Ramos (cell line): Measurements from ENCODE around the gene BEST4.
"Not testable (repeated sequence)": the region's sequence is repeated elsewhere in the genome, so short reads cannot be mapped to it uniquely, and the experiment has no call there.

Experiments used
- in situ Hi-C: fragments of 300-500 bp; cut with MboI; formaldehyde crosslinking; loops from one replicate; pipeline ENCODE4 v1.14.3; 2022; ENCODE audit warnings: low sequenced_read_pairs; ENCODE audit not compliant: unreplicated experiment

Gene BEST4

DNA sequence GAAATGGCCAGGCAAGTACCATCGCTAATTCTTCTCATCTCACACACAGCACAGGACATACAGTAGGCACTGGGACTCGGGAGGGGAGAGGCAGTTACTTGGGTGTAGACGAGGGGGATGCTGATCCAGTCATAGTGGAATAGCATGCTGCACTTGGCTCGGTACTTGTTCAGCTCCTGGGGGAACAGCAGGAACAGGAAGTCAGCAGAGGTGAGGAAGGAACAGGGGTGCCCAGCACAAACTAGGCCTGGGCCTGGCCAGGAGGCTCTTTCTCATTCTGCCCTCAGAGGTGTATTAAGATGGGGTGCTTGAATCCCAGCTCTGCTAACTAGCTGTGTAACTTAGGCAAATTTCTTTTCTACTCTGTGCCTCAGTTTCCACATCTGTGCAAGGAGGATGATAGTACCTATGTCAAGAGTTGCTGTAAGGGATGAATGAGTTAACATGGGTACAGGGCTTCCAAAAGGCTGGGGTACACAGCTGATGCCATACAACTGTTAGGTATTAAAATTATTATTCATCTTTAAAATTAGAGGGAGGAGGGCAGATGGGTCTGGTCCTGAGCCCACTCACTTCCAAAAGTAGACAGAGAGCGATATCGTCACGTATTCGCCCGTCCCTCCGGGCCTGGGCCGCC, 2.4 kb downstream of the BEST4 start:
- in situ Hi-C loops: no loop called here

DNA sequence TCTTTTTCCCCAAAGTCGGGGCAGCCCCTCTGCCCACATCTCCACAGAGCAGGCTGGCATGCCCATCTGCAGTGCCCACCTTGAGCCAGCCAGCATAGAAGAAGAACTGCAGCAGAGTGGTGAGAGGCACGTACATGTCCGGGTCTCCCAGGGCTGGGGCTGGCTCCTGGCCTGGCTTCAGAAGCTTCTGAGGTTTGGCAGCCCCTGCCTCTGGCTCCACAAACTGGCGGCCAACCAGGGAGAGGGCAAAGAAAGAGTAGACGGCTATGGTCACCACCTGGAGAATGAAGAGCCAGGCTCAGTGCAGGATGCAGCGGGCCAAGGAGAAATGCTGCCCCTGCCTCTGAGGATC, 3.0 kb downstream of the BEST4 start:
- in situ Hi-C loops: no loop called here

DNA sequence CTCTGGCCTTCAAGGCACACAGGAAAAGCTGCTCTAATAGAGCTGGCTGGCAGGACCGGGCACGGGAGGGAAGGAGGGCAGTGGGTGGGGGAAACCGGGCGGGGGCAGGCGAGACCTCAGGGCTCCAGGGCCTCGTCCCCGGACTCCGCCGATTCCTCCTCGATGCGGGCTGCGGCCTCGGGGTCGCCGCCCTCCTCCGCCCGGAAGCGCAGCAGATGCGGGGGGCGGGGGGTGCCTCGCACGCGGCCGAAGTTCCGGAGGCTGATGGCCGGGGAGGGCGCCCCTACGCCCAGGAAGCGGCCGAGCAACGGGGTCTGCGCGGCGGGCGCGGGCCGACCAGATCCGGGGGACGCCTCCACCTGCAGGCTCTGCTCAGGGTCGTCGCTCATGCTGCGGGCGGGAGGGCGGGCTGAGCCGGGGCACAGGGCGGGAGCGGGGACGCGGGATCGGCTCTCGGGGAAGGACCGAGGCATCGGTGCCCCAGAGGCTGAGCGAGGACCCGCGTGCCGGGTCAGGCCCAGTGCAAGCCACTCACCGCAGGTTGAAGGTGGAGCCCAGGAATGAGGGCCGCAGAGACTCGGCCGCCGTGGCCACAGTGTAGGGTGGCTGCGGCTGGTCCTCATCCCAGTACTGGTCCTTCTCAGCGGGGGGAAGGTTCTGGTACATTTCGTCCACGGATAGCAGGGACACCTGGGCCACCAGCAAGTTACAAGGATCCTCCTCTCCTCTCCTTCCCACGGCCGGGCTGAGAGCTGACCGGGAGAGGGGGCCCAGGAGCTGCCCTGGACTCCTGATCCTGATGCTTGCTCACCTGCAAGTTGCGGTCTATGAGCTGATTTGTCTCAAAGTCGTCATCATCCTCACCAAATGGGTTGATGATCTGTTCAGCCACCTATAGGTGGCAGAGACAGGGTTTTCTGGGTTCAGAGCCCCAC, 3.6 kb downstream of the BEST4 start:
- in situ Hi-C loops: no loop called here

DNA sequence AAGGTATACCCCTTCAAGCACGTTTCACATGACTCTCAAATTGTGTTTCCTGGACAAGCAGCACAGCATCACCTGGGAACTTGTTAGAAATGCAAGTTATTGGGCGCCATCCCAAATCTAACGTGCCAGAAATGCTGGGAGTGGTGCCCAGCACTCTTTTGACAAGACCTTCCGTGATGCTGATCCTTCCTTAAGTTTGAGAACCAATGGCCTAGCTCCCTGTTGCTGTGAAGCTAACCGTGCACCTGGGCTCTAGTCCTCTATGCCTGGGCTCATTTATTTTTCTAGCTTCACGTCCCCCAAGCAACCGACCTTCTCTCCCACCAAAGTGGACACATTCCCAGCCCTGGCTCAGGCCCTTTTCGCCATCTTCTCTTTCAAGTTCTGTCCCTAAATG, 4.3 kb downstream of the BEST4 start:
- in situ Hi-C loops: no loop called here

DNA sequence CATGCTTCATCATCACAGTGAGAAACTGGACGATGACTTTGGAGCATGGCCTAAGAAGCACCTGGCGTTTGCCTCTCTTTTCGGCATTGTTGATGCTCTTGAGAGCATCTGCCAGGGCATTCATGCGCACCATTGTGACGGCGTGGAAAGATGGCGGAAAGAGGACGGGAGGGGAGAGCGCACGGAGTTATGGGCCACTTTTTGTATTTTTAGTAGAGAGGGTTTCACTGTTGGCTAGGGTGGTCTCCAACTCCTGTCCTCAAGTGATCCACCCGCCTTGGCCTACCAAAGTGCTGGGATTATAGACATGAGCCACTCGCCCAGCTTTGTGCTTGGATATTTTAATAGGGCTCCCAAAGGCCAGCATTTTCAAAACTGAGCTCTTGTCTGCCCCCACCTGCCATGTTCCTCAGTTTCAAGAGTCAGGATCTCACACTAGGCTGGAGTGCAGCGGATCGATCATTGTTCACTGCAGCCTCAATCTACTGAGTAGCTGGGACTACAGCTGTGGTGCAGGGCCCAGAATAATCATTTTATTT, 7.3 kb downstream of the BEST4 start:
- in situ Hi-C loops: no loop called here

DNA sequence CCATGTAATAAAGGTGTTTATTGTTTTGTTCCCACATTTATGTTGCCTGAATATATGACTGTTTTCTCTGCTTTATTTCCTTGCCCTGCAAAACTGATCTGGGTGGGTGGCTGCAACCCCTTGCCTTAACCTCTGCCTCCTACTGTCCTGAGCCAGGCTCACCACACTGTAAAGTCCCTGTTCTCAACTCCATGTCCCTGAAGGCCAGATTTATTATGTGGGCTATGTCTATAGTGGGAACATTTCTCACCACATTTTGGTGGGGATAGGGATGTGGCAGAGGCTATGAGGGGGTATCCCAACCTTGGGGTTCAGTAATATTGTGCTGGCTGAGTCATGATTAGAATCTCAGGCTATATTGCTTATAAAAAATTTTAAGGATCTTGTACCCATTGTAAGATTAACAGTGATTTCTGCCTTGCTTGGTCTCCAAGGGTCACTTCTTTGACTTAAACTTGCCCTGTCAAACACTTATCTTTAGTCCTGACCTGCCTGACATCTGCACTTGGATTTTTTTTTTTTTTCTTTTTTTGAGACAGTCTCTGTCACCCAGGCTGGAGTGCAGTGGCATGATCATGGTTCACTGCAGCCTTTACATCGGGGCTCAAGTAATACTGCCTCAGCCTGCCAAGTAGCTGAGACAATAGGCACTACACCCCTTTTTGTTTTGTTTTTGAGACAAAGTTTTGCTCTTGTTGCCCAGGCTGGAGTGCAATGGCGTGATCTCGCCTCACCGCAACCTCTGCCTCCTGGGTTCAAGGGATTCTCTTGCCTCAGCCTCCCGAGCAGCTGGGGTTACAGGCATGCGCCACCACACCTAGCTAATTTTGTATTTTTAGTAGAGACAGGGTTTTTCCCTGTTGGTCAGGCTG, 9.0 kb downstream of the BEST4 start:
- in situ Hi-C loops: no loop called here

DNA sequence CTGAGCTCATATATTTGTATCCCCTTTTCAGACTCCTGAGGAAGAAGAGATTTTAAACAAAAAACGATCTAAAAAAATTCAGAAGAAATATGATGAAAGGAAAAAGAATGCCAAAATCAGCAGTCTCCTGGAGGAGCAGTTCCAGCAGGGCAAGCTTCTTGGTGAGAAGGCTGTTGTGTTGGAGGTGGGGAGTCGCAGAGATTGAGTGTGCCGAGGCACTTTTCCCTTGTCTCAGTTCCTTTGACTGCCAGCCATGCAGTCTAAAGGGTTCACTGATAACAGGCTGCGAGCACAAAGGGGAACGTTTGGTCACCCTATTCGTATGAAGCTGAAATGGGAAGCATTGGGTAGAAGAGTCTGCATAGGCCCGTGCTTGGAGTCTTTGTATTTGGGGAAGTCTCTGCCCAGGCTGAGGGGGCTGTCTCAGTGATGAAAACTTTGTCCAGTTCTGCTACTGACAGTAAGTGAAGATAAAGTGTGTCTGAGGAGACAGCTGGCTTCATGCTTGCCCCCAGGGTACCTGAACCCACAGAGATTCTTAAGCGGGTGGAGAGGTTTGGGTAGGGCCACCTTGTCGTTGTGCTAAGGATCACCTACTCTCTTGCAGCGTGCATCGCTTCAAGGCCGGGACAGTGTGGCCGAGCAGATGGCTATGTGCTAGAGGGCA, 9.9 kb downstream of the BEST4 start:
- in situ Hi-C loops: no loop called here

DNA sequence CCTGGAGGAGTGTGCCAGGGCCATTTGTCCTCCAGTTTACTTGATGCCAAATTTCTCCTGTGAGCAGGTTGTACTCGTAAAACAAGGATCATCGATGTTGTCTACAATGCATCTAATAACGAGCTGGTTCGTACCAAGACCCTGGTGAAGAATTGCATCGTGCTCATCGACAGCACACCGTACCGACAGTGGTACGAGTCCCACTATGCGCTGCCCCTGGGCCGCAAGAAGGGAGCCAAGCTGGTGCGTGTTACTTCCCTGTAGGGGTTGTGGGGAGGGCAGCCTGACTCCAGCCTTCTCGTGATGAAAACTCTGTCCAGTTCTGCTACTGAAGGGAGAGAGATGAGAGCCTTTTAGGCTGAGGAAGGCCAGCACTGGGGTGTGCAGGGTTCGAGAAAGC, 10.4 kb downstream of the BEST4 start:
- in situ Hi-C loops: no loop called here

DNA sequence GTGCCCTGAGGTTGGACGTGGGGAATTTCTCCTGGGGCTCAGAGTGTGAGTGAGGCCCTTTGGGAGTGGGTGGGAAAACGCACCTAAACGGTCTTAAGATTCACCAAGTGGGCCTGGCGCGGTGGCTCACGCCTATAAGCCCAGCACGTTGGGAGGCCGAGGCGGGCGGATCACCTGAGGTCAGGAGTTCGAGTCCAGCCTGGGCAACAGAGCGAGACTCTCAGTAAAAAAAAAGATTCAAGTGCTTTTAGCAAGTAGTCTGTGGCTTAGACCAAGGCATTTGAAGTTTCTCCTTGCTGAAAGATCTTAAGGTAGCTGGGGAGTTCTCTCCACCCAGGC, 11.3 kb downstream of the BEST4 start:
- in situ Hi-C loops: no loop called here

DNA sequence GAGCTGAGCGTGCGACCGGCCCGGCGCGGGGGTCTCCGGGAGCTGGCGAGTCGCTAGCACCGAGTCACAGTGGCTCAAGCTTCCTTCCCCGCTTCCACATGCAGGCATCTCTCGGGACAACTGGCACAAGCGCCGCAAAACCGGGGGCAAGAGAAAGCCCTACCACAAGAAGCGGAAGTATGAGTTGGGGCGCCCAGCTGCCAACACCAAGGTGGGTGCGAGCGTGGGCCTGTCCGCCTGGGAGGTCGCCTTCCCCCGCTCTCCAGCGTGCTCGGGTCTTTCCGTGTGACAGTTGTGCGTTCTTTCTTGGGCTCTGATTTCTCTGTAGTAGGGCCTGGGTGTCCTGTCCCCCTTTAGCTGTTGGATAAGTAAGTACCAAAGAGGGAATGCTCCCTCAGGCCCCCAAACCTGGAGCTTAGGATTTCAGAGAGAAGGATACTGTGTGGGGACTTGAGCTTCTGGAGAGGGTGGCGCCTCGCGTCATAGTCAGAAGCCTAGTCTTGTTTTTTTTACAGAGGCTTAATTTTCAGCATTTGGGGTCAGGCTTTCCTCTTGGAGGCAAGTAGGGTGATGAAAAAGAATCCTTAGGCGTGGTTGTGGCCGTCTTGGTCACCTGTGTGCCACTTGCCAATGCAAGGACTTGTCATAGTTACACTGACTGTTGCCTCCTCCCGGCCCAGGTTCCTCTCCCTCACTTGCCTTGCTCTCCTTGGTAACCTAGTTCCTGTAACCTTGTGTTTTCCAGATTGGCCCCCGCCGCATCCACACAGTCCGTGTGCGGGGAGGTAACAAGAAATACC, 11.8 kb downstream of the BEST4 start:
- in situ Hi-C loops: no loop called here

DNA sequence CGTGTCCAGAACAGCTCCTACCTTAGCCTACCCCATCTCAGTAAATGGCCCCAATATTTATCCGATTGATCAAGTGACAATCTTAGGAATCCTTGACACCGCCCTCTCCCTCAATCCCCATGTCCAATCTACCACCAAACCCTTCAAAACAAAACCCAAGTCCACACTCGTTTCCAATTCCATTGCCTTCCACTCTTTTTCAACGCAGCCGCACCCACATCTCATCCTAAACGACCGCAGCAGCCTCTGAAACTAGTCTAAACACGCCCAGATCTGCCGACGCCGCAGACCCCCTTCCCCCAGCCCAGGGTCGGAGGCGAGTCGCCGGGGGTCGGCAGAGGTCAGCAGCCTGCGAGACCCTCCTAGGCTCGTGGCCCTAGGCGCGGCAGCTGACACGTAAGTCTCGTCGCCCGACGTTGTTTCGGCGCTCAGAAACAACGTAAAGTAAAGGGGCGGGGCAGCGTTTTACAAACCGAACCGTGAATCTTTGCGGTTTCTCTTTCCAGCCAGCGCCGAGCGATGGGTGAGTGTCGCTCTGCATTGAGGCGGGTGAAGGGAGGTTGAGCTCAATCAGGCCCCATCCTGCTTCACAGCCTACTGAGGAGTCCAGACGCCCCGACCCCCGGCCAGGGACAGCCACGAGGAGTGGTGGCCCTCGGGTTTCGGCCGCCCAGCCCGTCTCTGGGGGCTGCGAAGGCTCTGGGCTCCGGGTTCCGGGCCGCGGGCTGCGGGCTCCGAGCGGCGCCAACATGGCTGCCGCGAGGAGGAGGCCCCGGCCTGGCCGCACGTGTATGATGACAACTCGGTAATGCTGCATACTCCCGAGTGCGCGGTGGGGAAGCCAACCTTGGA, 12.7 kb downstream of the BEST4 start, which contains the start of gene RPS8:
Gene RPS8 (plus strand): TSS at position 463 of the 852 bp plus-strand sequence. CDS start 57 bp downstream, at position 520.
- in situ Hi-C loops: no loop called here

DNA sequence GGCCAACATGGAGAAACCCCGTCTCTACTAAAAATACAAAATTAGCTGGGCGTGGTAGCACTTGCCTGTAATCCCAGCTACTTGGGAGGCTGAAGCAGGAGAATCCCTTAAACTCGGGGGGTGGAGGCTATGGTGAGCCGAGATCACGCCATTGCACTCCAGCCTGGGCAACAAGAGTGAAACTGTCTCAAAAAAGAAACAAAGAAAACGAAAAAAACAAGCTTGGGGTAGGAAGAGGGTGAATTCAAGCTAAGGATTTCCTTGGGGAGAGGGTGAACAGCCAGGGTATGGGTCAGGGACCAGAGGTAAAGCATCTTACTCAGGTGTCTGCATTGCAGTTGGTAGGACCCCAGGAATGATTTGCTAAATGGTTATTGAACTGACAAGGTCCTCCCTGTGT, 21.5 kb downstream of the BEST4 start:
- in situ Hi-C loops: not testable (repeated sequence)

DNA sequence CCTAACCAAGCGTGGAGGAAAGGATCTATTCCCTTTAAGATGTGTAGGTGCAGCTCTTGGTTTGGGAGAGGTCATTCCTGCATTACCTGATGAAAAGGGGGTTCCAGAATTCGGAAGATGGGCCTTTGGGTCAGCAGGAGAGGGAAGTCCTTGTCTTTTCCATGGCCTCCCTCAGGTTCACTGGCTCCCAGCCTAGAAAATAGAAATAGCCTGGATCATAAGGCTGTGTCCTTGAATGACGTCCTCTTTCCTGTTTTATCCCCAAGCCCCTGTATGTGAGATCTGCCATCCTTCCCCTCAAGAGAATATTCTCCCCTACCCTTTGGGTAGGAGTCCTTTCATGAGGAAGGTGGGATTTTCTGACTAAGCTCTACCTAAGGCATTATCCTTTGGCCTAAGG, 27.1 kb downstream of the BEST4 start:
- in situ Hi-C loops: no loop called here

DNA sequence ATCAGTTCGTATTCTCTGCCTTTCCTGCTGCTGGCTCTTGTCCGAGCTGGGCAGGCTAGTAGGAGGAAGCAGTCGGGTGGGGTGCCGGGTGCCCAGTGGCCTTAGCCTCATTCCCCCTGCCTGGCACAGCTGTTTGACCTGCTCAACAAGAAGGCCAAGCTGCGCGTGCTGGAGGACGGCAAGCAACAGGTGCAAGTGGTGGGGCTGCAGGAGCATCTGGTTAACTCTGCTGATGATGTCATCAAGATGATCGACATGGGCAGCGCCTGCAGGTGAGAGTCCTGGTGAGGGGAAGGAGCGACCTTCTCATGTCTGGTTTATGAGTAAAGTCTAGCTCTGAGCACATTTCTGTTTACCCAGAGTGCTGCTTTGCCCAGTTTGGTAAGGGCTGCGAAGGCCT, 28.9 kb downstream of the BEST4 start:
- in situ Hi-C loops: no loop called here

DNA sequence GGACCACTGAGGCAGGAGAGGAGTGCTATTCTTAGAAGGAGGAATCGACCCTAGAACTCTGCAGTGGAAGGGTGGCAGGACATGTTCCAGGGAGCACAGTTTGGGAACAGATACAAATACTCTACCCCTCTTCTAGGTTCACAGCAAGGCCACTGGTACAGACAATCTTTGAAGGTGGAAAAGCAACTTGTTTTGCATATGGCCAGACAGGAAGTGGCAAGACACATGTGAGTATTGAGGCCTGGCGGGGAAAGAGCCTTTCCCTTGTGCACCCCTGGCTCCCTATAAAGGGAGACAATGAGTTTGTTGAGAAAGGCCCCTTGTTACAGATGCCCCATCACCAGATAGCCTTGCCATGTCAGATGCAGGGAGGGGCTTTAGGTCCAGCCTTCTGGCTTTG, 30.6 kb downstream of the BEST4 start:
- in situ Hi-C loops: no loop called here

DNA sequence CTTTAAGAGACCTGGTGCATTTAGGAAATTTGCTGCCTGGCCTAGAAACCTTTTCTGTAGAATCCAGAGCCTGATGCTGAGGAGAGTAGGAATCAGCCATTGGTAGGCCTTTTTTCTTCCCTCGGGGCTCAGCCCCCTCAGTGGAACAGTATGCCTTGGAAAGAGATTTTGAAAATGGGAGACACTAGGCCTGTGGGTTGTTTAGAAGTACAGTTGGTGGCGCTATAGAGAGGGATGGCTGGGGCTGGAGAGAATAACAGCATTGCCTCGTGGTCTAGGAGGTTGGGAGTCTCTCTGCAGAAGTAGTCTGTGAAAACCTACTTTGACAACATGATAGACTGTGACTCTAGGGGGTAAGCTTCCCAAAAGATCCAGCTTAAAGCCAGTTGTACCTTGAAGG, 40.1 kb downstream of the BEST4 start:
- in situ Hi-C loops: no loop called here

DNA sequence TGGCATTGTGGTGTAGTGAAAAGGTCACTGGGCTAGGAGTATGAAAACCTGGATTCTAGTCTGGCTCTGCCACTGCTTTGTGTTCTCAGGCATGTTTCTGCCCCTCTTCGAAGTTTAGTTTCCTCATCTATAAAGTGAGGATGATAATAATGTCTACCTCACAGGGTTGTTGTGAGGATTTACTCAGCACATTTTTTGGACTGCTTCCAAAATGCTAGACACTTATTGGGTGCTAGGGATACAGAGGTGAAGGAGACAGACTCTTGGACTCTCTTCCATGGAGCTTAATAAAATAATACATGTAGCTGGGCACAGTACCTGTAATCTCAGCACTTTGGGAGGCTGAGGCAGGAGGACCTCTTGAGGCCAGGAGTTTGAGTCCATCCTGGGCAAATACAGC, 44.8 kb downstream of the BEST4 start:
- in situ Hi-C loops: no loop called here

DNA sequence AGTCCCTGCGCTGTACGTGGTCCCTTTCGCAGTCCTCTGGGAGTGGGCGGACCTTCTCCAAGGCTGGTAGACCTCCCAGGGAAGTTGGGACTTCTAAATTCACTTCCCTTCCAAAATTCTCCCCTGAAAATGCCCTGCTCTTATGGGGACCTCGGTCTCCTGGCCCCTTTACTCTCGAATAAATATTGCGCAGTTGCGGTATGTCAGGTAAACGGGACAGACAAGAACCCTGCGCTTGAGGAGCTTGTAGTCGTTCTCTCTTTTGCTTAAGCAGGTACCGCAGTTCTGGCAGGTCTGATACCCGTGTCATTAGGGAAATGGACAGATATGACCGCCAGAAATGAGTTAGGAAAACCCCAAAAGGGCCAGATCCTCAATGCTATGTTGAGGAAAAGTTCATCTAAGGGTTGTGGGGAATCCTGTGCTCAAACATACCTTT, 47.8 kb downstream of the BEST4 start:
- in situ Hi-C loops: no loop called here
